Stimulated activated memory B cell treated with anti-CD40 and anti-IgM and Interleukin-4, amounts not matched to agents 10 μg/mL and 1 μg/mL and 100 μg/mL, for 72 hours (primary cell): ENCODE measurements around the gene SMYD5.
"Not testable (repeated sequence)": the region's sequence is repeated elsewhere in the genome, so short reads cannot be mapped to it uniquely, and the experiment has no call there.

Experiments used
- ATAC-seq: fragments of 150-1000 bp; cut with Tn5 transposase; 2 replicates; pipeline ENCODE4 v1.10.0; 2021
- H3K27ac Mint-ChIP-seq: one replicate; pipeline ENCODE4 v1.8.0; 2022; ENCODE audit warnings: mild to moderate bottlenecking, mixed read lengths
- H3K27me3 Mint-ChIP-seq: one replicate; pipeline ENCODE4 v1.8.0; 2022; ENCODE audit warnings: mixed read lengths
- H3K36me3 Mint-ChIP-seq: one replicate; pipeline ENCODE4 v1.8.0; 2022; ENCODE audit warnings: mixed read lengths
- H3K4me1 Mint-ChIP-seq: one replicate; pipeline ENCODE4 v1.8.0; 2022; ENCODE audit warnings: mixed read lengths
- H3K4me3 Mint-ChIP-seq: one replicate; pipeline ENCODE4 v1.8.0; 2022; ENCODE audit warnings: mild to moderate bottlenecking, moderate library complexity, mixed read lengths
- H3K9me3 Mint-ChIP-seq: one replicate; pipeline ENCODE4 v1.8.0; 2022; ENCODE audit warnings: mixed read lengths

The SMYD5 gene

DNA sequence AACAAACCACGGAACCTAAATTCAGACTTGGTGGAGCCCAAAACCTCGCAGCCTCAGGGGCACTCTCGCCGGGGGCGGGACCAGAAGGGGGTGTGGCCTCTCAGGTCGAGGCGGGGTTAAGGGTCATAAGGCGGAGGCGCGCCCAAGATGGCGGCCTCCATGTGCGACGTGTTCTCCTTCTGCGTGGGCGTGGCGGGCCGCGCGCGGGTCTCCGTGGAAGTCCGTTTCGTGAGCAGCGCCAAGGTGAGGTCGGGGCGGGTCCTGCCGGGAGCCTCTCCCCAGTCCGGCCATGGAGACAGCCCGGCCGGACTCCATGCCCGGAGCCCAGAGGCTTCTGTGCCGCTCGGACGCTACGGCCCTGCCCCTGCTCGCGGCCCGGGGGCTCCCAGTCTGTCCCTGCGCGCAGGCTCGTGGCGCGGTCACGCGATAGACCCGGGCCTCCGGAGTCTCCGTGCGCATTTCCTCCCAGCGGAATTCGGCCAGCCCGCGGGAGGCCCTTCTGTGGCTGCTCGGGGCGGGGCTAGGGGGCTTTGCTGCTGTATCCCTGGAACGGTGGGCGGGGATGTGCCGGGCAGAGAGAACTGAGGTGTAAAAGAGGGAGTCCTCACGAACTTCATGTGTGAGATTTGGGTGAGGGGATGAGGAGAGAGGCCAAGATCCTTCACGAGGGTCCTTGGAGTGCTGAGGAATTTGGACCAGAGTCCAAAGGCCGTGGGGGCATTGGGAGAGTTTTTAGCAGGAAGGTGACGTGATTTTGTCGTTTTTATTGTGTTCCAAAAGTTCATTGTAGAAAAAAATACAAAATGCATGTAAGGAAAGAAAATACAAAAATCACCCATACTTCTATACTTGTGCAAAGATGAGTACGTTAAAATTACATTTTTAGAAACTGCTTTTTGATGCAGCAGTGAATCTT lies at the start of gene SMYD5:
Gene SMYD5 (plus strand): TSS at position 126 of the 916 bp plus-strand sequence. CDS start 22 bp downstream, at position 148.
- peak; percentile 96 for ATAC-seq
- H3K4me3 Mint-ChIP-seq, result peak within 1 kb of the TSS; percentile 90

DNA sequence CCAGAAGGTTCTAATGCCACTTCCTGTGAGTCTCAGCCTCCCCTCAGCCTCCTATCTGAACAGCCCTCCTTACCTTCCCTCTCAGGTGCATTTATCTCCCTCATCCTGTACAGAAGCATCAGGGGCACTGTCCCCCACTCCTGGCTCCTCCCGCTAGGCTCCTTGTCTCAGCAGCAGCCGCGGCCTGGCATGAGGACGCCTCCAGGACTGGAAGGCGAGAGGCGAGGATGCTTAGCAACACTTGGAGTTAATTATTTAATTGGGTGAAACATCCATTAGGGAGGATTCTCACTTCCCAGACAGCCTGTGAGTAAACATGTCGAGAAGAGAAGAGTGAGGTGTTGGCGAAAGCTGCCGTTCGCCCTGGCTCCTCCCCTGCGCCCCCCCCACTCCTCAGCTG lies 48.1 kb upstream of the SMYD5 start:
- ATAC-seq, H3K27ac Mint-ChIP-seq, H3K4me3 Mint-ChIP-seq, H3K9me3 Mint-ChIP-seq, H3K4me1 Mint-ChIP-seq, H3K36me3 Mint-ChIP-seq: not testable (repeated sequence)
- H3K27me3 Mint-ChIP-seq, result peaks cover 19% of the 10 kb centered on the region

More for the DNA sequence above, at the start of gene SMYD5:
- peaks cover 31% of the 10 kb centered on the region for H3K4me1 Mint-ChIP-seq
- peak within 1 kb of the TSS; percentile 95 for H3K27ac Mint-ChIP-seq
- H3K9me3 Mint-ChIP-seq, result no peaks in the 10 kb centered on the region
- H3K36me3 Mint-ChIP-seq, result peaks cover 6% of the 10 kb centered on the region
- peaks cover 11% of the 10 kb centered on the region for H3K27me3 Mint-ChIP-seq

DNA sequence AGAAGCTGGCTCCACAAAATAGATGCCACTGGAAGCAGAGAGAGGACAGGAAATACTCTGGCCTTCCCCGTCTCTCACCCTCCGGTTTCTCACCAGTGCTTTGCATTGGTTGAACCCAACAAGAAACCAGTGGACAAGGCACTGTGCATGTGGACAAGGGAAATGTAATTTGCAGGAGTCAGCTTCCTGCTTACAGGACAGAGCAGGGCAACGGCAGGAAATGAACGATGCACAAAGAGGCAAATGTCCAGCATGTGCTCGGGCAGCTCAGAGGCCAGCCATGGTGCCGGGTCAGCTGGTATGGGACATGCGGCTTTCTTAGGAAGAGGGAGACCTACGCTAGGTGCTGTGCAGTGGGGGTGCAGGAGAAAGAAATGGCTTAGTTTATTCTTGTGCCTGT lies 47.2 kb upstream of the SMYD5 start:
- not testable (repeated sequence) for H3K4me3 Mint-ChIP-seq, H3K27ac Mint-ChIP-seq, ATAC-seq, H3K36me3 Mint-ChIP-seq, H3K4me1 Mint-ChIP-seq, H3K9me3 Mint-ChIP-seq
- peaks cover 20% of the 10 kb centered on the region for H3K27me3 Mint-ChIP-seq

DNA sequence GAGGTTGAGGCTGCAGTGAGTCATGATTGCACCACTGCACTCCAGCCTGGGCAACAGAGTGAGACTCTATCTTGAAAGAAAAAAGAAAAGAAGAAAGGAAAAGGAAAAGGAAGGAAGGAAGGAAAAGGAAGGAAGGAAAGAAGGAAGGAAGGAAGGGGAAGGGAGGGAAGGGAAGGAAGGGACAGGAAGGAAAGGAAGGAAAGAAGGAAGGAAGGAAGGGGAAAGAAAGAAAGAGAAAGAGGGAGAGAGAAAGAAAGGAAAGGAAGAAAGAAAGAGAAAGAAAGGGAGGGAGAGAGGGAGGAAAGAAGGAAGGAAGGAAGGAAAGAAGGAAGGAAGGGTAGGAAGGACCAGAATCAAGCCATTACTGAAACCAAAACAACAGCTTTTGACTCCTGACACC lies 45.7 kb upstream of the SMYD5 start:
- H3K4me3 Mint-ChIP-seq, ATAC-seq, H3K36me3 Mint-ChIP-seq, H3K27ac Mint-ChIP-seq, H3K9me3 Mint-ChIP-seq, H3K4me1 Mint-ChIP-seq: not testable (repeated sequence)
- peaks cover 25% of the 10 kb centered on the region for H3K27me3 Mint-ChIP-seq

DNA sequence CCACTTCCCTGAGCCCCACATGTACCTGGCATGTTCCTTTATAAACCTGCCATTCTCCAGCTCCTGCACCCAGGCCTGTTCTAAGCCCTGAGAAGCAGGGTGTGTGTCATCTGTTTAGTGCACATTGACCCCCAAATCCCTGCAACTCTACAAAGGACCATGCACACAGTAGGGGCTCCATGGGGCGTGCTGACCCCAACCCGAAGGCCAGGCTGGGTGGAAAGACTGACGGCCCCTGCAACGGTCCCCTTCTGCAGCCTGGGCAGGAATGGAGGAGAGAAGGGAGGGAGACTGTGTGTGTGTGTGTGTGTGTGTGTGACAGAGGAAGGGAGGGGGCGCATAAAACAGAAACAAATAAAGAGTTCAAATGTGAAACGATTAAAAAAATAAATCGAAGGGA lies 43.7 kb upstream of the SMYD5 start:
- H3K4me3 Mint-ChIP-seq, H3K27ac Mint-ChIP-seq, ATAC-seq, H3K36me3 Mint-ChIP-seq, H3K9me3 Mint-ChIP-seq, H3K4me1 Mint-ChIP-seq: not testable (repeated sequence)
- H3K27me3 Mint-ChIP-seq, result peaks cover 36% of the 10 kb centered on the region

- no peak overlapping the region for H3K4me3 Mint-ChIP-seq
- ATAC-seq, result peak; percentile 47
- H3K4me1 Mint-ChIP-seq, result peaks cover 28% of the 10 kb centered on the region
- no peaks in the 10 kb centered on the region for H3K36me3 Mint-ChIP-seq
- peaks cover 53% of the 10 kb centered on the region for H3K27me3 Mint-ChIP-seq
- H3K27ac Mint-ChIP-seq, result no peak overlapping the region
- no peaks in the 10 kb centered on the region for H3K9me3 Mint-ChIP-seq
These were observed 41.1 kb upstream of the SMYD5 start for GRCh38 chr2:73172963-73173362.

DNA sequence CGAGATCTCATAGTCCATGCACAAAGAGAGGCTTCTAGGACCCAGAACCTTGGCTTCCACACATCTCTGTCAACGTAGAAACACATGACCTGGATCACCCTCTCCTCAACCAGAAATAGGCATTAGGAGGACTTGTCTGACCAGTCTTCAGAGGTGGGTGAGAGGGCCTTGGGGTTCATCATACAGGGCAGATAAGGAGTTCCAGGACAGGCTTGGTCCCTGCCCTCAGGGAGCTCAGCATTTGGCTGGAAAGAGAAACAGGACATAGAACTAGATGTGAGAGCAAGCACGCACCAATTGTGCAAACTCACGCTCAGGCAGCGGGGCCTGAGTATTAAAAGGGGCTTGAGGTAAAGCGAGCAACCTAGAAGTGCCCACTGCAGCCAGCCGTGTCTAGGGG lies 40.3 kb upstream of the SMYD5 start:
- peaks cover 51% of the 10 kb centered on the region for H3K27me3 Mint-ChIP-seq
- no peak overlapping the region for H3K27ac Mint-ChIP-seq
- H3K36me3 Mint-ChIP-seq, result no peaks in the 10 kb centered on the region
- no peak for ATAC-seq
- H3K4me1 Mint-ChIP-seq, result peaks cover 28% of the 10 kb centered on the region
- H3K4me3 Mint-ChIP-seq, result no peak overlapping the region
- no peaks in the 10 kb centered on the region for H3K9me3 Mint-ChIP-seq

DNA sequence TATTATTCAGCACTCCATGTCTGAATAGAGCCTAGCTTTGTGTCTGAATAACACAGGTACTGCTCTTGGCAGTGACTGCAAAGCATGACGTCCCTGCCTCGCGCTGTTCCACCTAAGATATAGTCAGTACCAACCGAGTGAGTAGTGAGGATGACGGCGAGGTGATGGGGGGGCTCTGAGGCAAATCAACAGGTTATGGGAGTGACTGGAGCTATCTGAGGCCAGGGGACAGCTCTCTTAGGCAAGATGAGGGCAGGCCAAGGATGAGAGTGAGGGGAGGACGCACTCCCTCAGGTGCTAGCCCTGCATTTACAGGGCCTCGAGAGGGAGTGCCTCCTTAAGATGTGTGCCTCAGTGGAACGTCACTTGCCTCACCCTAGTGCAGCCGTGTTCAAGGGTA lies 39.8 kb upstream of the SMYD5 start:
- Mint-ChIP-seq H3K27ac (no peak overlapping the region), H3K4me1 (peaks cover 28% of the 10 kb centered on the region), H3K27me3 (peaks cover 53% of the 10 kb centered on the region), H3K36me3 (no peaks in the 10 kb centered on the region), H3K9me3 (no peaks in the 10 kb centered on the region), H3K4me3 (no peak overlapping the region)
- ATAC-seq, result no peak

DNA sequence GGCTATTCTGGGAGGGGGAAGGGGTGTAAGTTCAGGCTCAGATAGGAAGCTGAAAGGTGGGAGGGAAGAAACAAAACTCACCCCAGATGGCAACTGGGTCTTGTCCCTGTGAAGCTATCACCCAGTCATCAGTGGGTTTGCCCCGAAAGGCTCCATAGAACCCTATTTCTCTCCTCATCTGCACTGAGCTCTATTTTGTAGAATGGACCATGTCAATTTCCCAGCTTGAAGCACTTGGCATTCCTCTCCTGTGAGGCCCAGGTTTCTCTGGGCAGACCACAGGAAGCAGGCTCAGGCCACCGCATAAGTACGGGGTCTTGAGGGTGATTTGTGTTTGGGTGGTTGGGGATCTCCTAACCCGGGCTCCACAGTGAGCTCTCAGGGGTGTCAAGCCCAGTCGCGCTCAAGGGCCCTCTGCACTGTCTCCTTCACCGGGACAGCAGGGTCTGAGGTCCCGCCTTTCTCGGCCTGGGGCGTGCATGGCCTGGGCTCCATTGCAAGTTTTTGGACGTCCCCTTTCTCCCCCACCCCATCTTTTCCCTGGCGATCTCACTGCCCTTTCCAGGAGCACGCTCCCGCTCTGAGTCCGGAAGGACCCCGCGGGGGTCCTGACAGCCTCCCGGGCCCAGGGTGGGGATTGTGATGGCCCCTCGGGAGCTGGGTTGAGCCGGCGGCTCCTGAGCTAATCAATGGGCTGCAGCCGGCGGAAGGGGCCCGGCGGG lies 38.9 kb upstream of the SMYD5 start:
- H3K27me3 Mint-ChIP-seq, result peaks cover 62% of the 10 kb centered on the region
- H3K27ac Mint-ChIP-seq, result peak overlapping the region; percentile 40
- H3K4me3 Mint-ChIP-seq, result peak overlapping the region; percentile 64
- H3K9me3 Mint-ChIP-seq, result no peaks in the 10 kb centered on the region
- peaks cover 28% of the 10 kb centered on the region for H3K4me1 Mint-ChIP-seq
- H3K36me3 Mint-ChIP-seq, result no peaks in the 10 kb centered on the region
- no peak for ATAC-seq

GRCh38 chr2:73175663-73176204 lies 38.3 kb upstream of the SMYD5 start:
- Mint-ChIP-seq H3K36me3 (no peaks in the 10 kb centered on the region), H3K27me3 (peaks cover 65% of the 10 kb centered on the region), H3K27ac (peak overlapping the region; percentile 40), H3K4me1 (peaks cover 28% of the 10 kb centered on the region), H3K9me3 (no peaks in the 10 kb centered on the region), H3K4me3 (peak overlapping the region; percentile 64)
- peak; percentile 66 for ATAC-seq

- Mint-ChIP-seq H3K4me3 (peak overlapping the region; percentile 90), H3K36me3 (no peaks in the 10 kb centered on the region), H3K27me3 (peaks cover 65% of the 10 kb centered on the region), H3K4me1 (peaks cover 28% of the 10 kb centered on the region), H3K27ac (peak overlapping the region; percentile 48), H3K9me3 (no peaks in the 10 kb centered on the region)
- ATAC-seq, result peak; percentile 1
These were observed 37.7 kb upstream of the SMYD5 start for GRCh38 chr2:73176205-73176880.

DNA sequence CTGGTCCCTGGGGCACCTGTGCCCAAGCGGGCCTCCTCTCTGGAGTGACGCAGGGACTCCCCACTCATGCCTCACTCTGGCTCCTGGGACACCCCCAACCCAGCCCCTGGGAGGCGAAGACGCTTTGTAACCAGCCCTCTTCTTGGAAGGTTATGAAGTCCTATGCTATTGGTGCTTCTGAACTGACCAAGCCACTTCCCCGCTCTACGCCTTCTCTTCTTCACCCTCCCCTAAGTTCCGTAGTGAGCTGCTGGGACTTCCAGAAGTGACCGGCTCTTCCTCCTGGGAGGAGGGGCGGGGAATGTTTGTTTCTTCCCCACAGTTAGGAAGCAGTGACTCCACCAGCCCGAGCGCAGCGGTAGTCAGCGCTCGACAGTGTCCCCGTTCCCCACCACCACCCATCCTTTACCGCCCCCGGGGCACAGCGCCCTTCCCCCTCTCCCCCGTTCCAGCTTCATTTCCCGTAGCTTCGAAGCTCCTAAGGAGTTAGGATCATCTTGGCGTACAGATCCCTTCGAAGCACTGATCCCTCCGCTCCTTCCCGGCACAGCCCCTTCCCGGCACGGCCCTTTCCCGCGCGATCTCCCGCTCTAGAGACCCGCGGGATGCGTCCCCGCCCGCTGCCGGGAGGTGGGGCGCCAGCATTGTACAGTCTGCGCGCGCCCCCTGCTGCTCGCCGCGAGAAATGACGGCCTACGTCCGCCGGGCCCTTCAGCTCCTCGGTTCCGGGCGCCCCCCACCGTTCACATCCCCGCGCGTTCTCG lies 37.0 kb upstream of the SMYD5 start:
- H3K27ac Mint-ChIP-seq, result peak overlapping the region; percentile 48

DNA sequence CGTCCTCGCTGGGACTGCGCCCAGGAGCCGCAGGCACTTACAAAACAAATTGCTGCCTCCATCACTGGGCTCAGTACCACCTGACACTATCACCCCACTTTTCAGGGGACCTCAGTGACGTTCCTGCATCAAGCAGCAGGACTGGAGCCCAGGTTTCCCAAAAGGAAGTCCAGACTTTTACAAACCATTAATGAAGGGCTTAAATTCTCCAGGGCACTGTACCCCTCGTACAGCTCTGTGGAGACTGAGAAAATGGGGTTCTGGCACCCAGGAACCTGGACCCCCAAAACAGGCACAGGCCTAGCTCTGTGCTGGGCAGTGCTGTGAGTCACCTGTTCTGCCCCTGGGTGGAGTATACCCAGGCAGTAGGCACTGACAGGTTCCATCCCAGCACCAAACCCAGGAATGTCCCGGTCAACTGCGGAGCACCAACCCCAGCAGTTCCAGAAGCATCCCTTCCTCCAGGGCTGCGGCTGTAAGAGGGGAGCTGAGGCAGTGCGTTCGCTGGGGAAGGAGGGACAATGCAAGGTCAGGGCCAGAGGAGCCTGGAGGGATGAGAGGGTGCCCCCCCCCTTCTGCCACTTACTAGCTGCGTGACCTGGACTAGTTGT lies 36.3 kb upstream of the SMYD5 start:
- Mint-ChIP-seq H3K36me3 (no peaks in the 10 kb centered on the region), H3K4me1 (peaks cover 26% of the 10 kb centered on the region), H3K4me3 (peak overlapping the region; percentile 90), H3K27me3 (peaks cover 61% of the 10 kb centered on the region), H3K27ac (peak overlapping the region; percentile 48), H3K9me3 (no peaks in the 10 kb centered on the region)
- no peak for ATAC-seq

More for the DNA sequence above, 37.0 kb upstream of the SMYD5 start:
- peaks cover 62% of the 10 kb centered on the region for H3K27me3 Mint-ChIP-seq
- H3K9me3 Mint-ChIP-seq, result no peaks in the 10 kb centered on the region
- ATAC-seq, result peak; percentile 88
- H3K4me3 Mint-ChIP-seq, result peak overlapping the region; percentile 90
- H3K36me3 Mint-ChIP-seq, result no peaks in the 10 kb centered on the region
- H3K4me1 Mint-ChIP-seq, result peaks cover 28% of the 10 kb centered on the region

- no peak for ATAC-seq
- Mint-ChIP-seq H3K36me3 (no peaks in the 10 kb centered on the region), H3K27ac (no peak overlapping the region), H3K4me3 (no peak overlapping the region), H3K27me3 (peaks cover 28% of the 10 kb centered on the region), H3K9me3 (no peaks in the 10 kb centered on the region), H3K4me1 (no peaks in the 10 kb centered on the region)
These were observed 28.1 kb upstream of the SMYD5 start for GRCh38 chr2:73185965-73186364.
